Skeletal muscle satellite cell (primary cell): ENCODE measurements around the gene SKIDA1. TPM values are rescaled to one million over a fixed set of nuclear protein-coding genes. Genes with fewer than 3 reads are reported as not detected.

Experiments used
- H3K27me3 ChIP-seq: 2 replicates; pipeline ENCODE4 v1.7.0; 2013; ENCODE audit warnings: low read length; ENCODE audit not compliant: control insufficient read depth, insufficient read depth
- H3K36me3 ChIP-seq: 2 replicates; pipeline ENCODE4 v1.7.0; 2013; ENCODE audit warnings: mild to moderate bottlenecking, control low read depth, low read length; ENCODE audit not compliant: insufficient read depth
- H3K4me1 ChIP-seq: 2 replicates; pipeline ENCODE4 v1.7.0; 2013; ENCODE audit warnings: low read length; ENCODE audit not compliant: control insufficient read depth, insufficient read depth
- H3K4me2 ChIP-seq: 2 replicates; pipeline ENCODE4 v1.7.0; 2013; ENCODE audit warnings: mild to moderate bottlenecking, low read length
- H3K4me3 ChIP-seq: 2 replicates; pipeline ENCODE4 v1.7.0; 2013; ENCODE audit warnings: low read length
- H3K9ac ChIP-seq: 2 replicates; pipeline ENCODE4 v1.7.0; 2013; ENCODE audit warnings: mild to moderate bottlenecking, low read depth, low read length, moderate library complexity
- H3K9me3 ChIP-seq: replicated peaks from 2 replicates; pipeline ENCODE4 v1.7.0; 2013; ENCODE audit warnings: mild to moderate bottlenecking, control low read depth, low read length
- small RNA-seq: library from RNA; depleted of rRNA; stranded (forward); fragments of <200 nt; gene quantifications from one replicate; pipeline ENCODE3, GENCODE V24; 2012

SKIDA1 gene

DNA sequence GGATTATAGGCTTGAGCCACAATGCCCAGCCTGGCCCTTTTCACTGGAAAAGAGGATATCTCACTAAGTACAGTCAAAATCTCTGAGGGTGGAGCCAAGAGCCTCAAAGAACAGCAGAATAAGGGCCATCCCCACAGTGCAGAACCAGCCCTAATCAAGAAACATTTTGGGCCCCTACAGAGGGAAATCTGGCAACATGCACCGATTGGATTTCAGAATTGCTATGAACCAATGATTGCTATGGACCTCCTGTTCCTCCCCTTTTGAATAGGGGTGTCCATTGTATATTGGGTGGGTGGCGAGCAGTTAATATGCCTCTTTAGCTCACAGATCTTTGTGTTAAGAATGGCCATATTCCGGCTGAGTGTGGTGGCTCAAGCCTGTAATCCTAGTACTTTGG is 42.7 kb downstream of the SKIDA1 start:
- H3K36me3 ChIP-seq: no peaks in the 10 kb centered on the region
- no peaks in the 10 kb centered on the region for H3K27me3 ChIP-seq
- no peaks in the 10 kb centered on the region for H3K4me1 ChIP-seq
- no peak overlapping the region for H3K4me3 ChIP-seq
- H3K4me2 ChIP-seq: no peak overlapping the region
- no peak overlapping the region for H3K9ac ChIP-seq
- H3K9me3 ChIP-seq: no peaks in the 10 kb centered on the region

DNA sequence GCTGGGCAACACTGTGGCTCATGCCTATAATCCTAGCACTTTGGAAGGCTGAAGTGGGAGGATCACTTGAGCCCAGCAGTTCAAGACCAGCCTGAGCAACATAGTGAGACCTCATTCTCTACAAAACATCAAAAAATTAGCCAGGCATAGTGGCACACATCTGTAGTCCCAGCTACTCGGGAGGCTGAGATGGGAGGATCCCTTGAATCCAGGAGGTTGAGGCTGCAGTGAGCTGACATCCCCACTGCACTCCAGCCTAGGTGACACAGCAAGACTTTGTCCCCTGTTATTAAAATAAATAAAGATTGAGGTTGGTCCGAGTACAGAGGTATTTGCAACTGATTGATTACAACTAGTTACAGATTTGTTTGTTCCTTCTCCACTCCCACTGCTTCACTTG is 44.1 kb downstream of the SKIDA1 start:
- no peaks in the 10 kb centered on the region for H3K27me3 ChIP-seq
- H3K9ac ChIP-seq: no peak overlapping the region
- no peak overlapping the region for H3K4me2 ChIP-seq
- no peaks in the 10 kb centered on the region for H3K36me3 ChIP-seq
- H3K4me3 ChIP-seq: no peak overlapping the region
- no peaks in the 10 kb centered on the region for H3K4me1 ChIP-seq
- H3K9me3 ChIP-seq: no peaks in the 10 kb centered on the region

DNA sequence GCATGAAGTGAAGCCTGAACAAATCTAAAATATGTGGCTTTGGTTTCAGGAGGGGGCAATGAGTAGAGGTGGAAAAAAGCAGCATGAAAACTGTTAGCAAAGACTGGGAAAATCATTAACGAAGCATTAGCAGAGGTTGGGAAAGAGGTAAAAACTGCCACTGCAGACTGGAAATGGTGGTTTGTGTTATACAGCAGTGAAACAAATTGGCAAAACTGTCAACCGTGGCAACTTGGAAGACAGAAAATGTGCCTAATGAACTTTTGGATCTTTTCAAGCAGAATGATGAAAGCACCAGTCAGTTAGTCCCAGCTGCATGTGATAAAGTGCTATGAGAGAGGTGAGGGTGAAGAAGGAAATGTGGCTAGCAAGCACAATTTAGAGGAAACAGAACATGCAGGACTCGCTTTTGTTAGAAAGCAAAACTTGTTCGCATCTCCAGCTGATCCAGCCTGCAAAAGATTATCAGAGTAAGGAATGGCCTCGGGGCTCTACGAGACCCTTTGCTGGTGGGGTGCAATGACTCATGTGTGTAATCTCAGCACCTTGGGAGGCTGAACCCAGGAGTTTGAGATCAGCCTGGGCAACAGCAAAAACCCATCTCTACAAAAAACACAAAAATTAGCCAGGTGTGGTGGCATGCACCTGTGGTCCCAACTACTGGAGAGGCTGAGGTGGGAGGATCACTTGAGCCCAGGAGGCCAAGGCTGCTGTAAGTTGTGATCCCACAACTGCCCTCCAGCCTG is 45.7 kb downstream of the SKIDA1 start:
- Histone ChIP-seq H3K4me1 (no peaks in the 10 kb centered on the region), H3K36me3 (no peaks in the 10 kb centered on the region), H3K9me3 (no peaks in the 10 kb centered on the region), H3K27me3 (no peaks in the 10 kb centered on the region), H3K4me2 (no peak overlapping the region), H3K9ac (no peak overlapping the region), H3K4me3 (no peak overlapping the region)

DNA sequence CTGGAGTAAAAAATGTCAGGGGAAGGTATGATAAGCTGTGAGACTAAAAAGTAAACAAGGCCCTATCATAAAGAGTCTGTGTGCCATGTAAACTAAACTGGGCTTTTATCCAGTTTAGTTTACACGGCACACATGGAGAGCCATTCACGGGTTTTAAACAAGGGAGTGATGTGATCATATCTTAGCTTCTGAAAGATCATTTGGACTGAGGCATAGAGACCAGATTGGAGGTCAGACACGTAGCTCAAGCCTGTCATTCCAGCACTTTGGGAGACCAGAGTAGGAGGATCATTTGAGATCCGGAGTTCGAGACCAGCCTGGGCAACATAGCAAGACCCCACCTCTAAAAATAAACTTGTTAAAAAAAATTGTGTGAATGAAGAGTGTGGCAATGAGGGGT is 50.1 kb downstream of the SKIDA1 start:
- no peak overlapping the region for H3K4me2 ChIP-seq
- H3K9ac ChIP-seq: no peak overlapping the region
- H3K36me3 ChIP-seq: no peaks in the 10 kb centered on the region
- no peaks in the 10 kb centered on the region for H3K9me3 ChIP-seq
- H3K27me3 ChIP-seq: no peaks in the 10 kb centered on the region
- H3K4me1 ChIP-seq: no peaks in the 10 kb centered on the region
- no peak overlapping the region for H3K4me3 ChIP-seq

DNA sequence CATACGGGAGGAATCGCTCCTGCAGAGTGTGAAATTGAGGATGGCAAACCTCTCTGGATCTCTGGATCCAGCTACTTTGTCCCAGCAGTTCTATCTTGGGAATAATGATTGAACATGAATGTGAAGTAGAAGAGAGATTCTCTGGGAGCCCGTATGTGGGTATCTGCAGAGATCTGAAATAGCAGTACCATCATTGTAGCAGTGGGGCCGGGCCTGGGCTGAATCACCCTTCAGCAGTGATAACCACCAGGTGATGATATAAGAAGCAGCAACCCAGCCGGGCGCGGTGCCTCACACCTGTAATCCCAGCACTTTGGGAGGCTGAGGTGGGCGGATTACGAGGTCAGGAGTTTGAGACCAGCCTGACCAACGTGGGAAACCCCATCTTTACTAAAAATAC is 51.9 kb downstream of the SKIDA1 start:
- H3K27me3 ChIP-seq: no peaks in the 10 kb centered on the region
- no peak overlapping the region for H3K4me3 ChIP-seq
- H3K9ac ChIP-seq: no peak overlapping the region
- no peaks in the 10 kb centered on the region for H3K9me3 ChIP-seq
- H3K4me2 ChIP-seq: no peak overlapping the region
- H3K4me1 ChIP-seq: no peaks in the 10 kb centered on the region
- H3K36me3 ChIP-seq: no peaks in the 10 kb centered on the region

DNA sequence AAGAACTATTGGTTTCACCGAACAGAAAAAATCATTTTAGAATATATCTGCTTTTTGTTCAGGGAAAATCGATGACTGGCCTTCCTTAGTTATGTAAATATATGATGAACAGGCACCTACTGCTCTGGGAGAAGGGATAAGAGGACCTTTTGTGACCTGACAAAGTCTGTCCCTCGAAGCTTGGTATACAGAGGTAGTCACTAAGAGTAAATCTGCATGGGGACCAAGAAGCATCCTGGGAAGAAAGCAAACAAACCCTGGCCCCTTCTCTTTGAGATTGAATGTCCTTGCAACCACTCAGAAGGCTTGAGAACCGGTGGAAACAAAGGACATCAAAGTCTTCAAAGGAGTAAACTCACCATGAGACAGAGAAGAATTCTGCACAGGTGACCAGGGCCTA is 52.3 kb downstream of the SKIDA1 start:
- H3K4me3 ChIP-seq: no peak overlapping the region
- H3K9ac ChIP-seq: no peak overlapping the region
- peaks cover 2% of the 10 kb centered on the region for H3K27me3 ChIP-seq
- no peaks in the 10 kb centered on the region for H3K36me3 ChIP-seq
- no peak overlapping the region for H3K4me2 ChIP-seq
- H3K9me3 ChIP-seq: no peaks in the 10 kb centered on the region
- H3K4me1 ChIP-seq: no peaks in the 10 kb centered on the region

DNA sequence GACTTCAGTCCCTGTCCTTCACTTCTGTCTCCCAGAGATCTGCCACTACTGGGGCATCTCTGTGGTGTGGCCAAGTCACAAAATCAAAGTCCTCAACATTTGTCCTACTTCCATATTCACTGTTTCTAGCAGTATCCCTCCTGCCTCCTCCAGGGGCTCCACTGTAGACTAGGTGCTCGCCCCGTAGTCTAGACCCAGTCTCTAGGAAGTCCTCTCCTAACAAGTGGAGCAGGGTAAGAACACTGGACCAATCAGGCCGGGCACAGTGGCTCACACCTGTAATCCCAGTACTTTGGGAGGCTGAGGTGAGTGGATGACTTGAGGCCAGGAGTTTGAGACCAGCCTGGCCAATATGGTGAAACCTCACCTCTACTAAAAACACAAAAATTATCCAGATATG is 57.4 kb downstream of the SKIDA1 start:
- Histone ChIP-seq H3K27me3 (peaks cover 2% of the 10 kb centered on the region), H3K4me3 (no peak overlapping the region), H3K9me3 (no peaks in the 10 kb centered on the region), H3K9ac (no peak overlapping the region), H3K36me3 (no peaks in the 10 kb centered on the region), H3K4me2 (no peak overlapping the region), H3K4me1 (no peaks in the 10 kb centered on the region)

DNA sequence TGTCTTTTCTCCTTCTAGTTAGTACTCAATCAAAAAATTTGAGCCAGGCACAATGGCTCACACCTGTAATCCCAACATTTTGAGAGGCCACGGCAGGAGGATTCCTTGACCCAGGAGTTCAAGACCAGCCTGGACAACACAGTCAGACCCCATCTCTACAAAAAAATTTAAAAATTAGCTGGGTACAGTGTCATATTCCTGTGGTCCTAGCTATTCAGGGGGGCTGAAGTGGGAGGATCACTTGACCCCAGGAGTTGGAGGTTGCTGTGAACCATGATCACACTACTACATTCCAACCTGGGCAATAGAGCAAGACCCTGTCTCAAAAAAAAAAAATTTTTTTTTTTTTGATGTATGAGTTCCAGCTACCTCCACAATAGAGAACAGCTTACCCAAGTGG is 57.8 kb downstream of the SKIDA1 start:
- no peak overlapping the region for H3K9ac ChIP-seq
- H3K36me3 ChIP-seq: no peaks in the 10 kb centered on the region
- H3K4me2 ChIP-seq: no peak overlapping the region
- no peak overlapping the region for H3K4me3 ChIP-seq
- H3K4me1 ChIP-seq: no peaks in the 10 kb centered on the region
- peaks cover 2% of the 10 kb centered on the region for H3K27me3 ChIP-seq
- no peaks in the 10 kb centered on the region for H3K9me3 ChIP-seq

DNA sequence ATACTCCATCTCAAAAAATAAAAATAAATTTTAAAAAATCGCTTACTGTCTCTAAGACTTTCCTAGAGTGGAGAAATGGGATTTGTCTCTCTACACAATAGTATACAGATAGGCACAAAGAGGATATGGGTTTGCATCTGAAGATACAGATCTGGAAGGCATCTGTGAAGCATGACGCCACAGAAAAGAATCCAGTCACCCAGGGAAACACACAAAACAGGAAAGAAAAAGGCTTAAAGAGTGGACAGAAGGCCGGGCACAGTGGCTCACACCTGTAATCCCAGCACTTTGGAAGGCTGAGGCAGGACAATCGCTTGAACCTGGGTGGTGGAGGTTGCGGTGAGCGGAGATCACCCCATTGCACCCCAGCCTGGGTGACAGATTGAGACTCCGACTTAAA is 61.3 kb downstream of the SKIDA1 start:
- H3K4me2 ChIP-seq: no peak overlapping the region
- no peaks in the 10 kb centered on the region for H3K4me1 ChIP-seq
- H3K27me3 ChIP-seq: peaks cover 2% of the 10 kb centered on the region
- no peaks in the 10 kb centered on the region for H3K36me3 ChIP-seq
- H3K9me3 ChIP-seq: no peaks in the 10 kb centered on the region
- H3K4me3 ChIP-seq: no peak overlapping the region
- no peak overlapping the region for H3K9ac ChIP-seq

Small RNAs within 50 kb of the gene (small RNA-seq; reads per million reads assigned to genes)
- gene MIR1915 (not detected), gene RF00019 (not detected), gene RNU6-306P (not detected)
